Measurements from ENCODE around the gene ZNF646.
A peak's percentile ranks its signal among the peaks of the same experiment; 100 is the strongest.

Gene ZNF646

GRCh38 chr16:31064882-31065461 lies 9.2 kb upstream of the ZNF646 start:
- Histone ChIP-seq H3K27ac (peak overlapping the region; percentile 63), H3K27me3 (no peaks in the 10 kb centered on the region), H3K9me3 (no peaks in the 10 kb centered on the region), H4K20me1 (peaks cover 56% of the 10 kb centered on the region; the same call in 1 of the 2 replicates), H3K36me3 (peaks cover 68% of the 10 kb centered on the region), H3K4me3 (no peak overlapping the region), H3K4me2 (peak overlapping the region; percentile 62), H3K4me1 (peaks cover 25% of the 10 kb centered on the region), H3K9ac (peak overlapping the region; percentile 48)
- TF ChIP-seq Cebpa-rat (IDR thresholded peaks at IDR 0.05): no peak

- H3K4me3 ChIP-seq: no peak overlapping the region
- H3K36me3 ChIP-seq: peaks cover 44% of the 10 kb centered on the region
- H3K4me2 ChIP-seq: no peak overlapping the region
- peaks cover 37% of the 10 kb centered on the region for H3K4me1 ChIP-seq
- H3K9ac ChIP-seq: no peak overlapping the region
- no peaks in the 10 kb centered on the region for H3K9me3 ChIP-seq
- H3K27ac ChIP-seq: no peak overlapping the region
- H3K27me3 ChIP-seq: no peaks in the 10 kb centered on the region
- peaks cover 40% of the 10 kb centered on the region; the same call in 1 of the 2 replicates for H4K20me1 ChIP-seq
- TF ChIP-seq Cebpa-rat (IDR thresholded peaks at IDR 0.05): no peak
These were observed 6.9 kb upstream of the ZNF646 start for GRCh38 chr16:31067342-31067741.

- Histone ChIP-seq H3K4me2 (peak overlapping the region; percentile 98), H3K36me3 (peaks cover 24% of the 10 kb centered on the region), H3K4me1 (peaks cover 29% of the 10 kb centered on the region), H3K27me3 (no peaks in the 10 kb centered on the region), H3K4me3 (peak overlapping the region; percentile 98), H3K9ac (peak overlapping the region; percentile 94), H4K20me1 (peaks cover 33% of the 10 kb centered on the region), H3K27ac (peak overlapping the region; percentile 99), H3K9me3 (no peaks in the 10 kb centered on the region)
- TF ChIP-seq Cebpa-rat (IDR thresholded peaks at IDR 0.05): no peak
These were observed 2.4 kb upstream of the ZNF646 start for GRCh38 chr16:31071861-31072260.

GRCh38 chr16:31072540-31073141 lies 1.6 kb upstream of the ZNF646 start:
- H3K4me2 ChIP-seq: peak overlapping the region; percentile 98
- peaks cover 29% of the 10 kb centered on the region for H3K4me1 ChIP-seq
- H3K27ac ChIP-seq: peak overlapping the region; percentile 99
- H3K9ac ChIP-seq: peak overlapping the region; percentile 94
- TF ChIP-seq Cebpa-rat (IDR thresholded peaks at IDR 0.05): no peak
- no peaks in the 10 kb centered on the region for H3K9me3 ChIP-seq
- H3K27me3 ChIP-seq: no peaks in the 10 kb centered on the region
- H3K4me3 ChIP-seq: peak overlapping the region; percentile 98
- peaks cover 33% of the 10 kb centered on the region for H4K20me1 ChIP-seq
- peaks cover 24% of the 10 kb centered on the region for H3K36me3 ChIP-seq

DNA sequence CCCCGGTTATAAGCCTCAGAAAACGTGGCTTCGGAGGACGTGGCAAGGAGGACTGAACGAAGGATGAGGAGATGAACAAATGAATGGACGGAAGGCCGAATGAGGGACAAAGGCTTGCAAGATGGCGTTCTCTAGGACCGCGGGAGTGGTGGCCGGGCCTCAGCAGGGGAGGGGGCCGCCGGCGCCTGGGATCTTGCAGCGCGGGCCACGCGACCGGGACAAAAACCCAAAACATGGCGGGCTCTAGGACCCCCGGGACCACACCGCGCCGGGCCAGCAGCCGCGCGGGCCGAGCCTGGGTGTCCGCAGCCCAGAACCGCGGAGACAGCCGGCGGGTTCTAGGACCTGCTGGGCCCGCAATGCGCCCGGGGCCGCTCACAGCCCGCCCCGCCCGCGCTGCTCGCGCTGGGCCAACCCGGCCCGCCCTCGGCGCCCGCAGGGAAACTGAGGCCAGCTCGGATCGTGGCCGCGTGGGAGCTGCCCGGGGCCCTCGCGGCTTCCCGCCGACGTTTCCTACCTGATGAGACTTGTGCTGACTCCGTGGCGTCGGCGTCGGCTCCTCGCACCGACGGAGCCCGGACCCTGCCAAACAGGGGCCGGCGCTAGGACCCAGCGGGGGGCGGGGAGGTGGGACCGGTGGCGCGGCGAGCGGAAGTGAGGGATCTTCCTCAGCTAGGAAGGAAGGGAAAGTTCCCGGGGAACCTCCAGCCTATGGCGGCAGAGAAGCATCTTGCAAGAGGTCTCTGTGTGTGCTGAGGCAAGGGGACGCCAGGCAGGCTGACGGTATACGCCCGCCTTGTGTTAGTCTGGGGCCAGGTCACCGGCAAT lies 866 bp upstream of the ZNF646 start:
- H3K27me3 ChIP-seq: no peaks in the 10 kb centered on the region
- peak overlapping the region; percentile 98 for H3K4me2 ChIP-seq
- H4K20me1 ChIP-seq: peaks cover 38% of the 10 kb centered on the region
- peak overlapping the region; percentile 94 for H3K9ac ChIP-seq
- peak overlapping the region; percentile 98 for H3K4me3 ChIP-seq
- TF ChIP-seq Cebpa-rat (IDR thresholded peaks at IDR 0.05): no peak
- peaks cover 29% of the 10 kb centered on the region for H3K4me1 ChIP-seq
- peak overlapping the region; percentile 99 for H3K27ac ChIP-seq
- H3K9me3 ChIP-seq: no peaks in the 10 kb centered on the region
- peaks cover 29% of the 10 kb centered on the region for H3K36me3 ChIP-seq

DNA sequence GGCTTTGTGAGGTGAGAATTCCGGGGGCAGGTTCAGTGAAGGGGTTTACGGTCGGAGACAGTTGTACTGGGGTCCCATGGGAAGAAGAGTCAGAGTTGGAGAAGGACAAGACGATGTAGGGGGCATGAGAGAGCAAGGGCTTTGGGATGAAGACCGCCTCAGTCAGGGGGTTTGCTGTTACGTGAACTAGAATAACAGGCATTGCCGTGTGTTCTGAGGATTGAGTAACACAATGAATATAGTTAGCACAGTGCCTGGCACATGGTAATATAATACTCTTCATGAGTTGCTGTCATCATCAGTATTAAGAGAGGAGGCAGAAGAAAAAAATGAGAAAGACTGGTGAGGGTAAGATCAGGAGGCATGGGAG lies 577 bp downstream of the ZNF646 start:
- Histone ChIP-seq H3K4me1 (peaks cover 29% of the 10 kb centered on the region), H3K9ac (peak overlapping the region; percentile 94), H4K20me1 (peaks cover 52% of the 10 kb centered on the region), H3K4me3 (peak overlapping the region; percentile 98), H3K4me2 (peak overlapping the region; percentile 98), H3K27ac (peak overlapping the region; percentile 99), H3K27me3 (no peaks in the 10 kb centered on the region), H3K9me3 (no peaks in the 10 kb centered on the region), H3K36me3 (peaks cover 43% of the 10 kb centered on the region)
- no peak for TF ChIP-seq Cebpa-rat (IDR thresholded peaks at IDR 0.05)

DNA sequence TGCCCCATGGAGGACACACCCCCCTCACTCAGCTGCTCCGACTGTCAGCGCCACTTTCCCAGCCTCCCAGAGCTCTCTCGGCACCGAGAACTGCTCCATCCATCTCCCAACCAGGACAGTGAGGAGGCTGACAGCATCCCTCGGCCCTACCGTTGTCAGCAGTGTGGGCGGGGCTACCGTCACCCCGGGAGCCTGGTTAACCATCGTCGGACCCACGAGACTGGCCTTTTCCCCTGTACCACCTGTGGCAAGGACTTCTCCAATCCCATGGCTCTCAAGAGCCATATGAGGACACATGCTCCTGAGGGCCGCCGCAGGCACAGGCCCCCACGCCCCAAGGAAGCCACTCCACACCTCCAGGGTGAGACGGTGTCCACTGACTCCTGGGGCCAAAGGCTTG lies 2.1 kb downstream of the ZNF646 start:
- TF ChIP-seq Cebpa-rat (IDR thresholded peaks at IDR 0.05): no peak
- H3K4me3 ChIP-seq: no peak overlapping the region
- H4K20me1 ChIP-seq: peaks cover 67% of the 10 kb centered on the region
- H3K27me3 ChIP-seq: no peaks in the 10 kb centered on the region
- peaks cover 59% of the 10 kb centered on the region for H3K36me3 ChIP-seq
- no peaks in the 10 kb centered on the region for H3K9me3 ChIP-seq
- peaks cover 26% of the 10 kb centered on the region for H3K4me1 ChIP-seq
- no peak overlapping the region; the same call in 1 of the 2 replicates for H3K9ac ChIP-seq
- H3K4me2 ChIP-seq: peak overlapping the region; percentile 98
- no peak overlapping the region for H3K27ac ChIP-seq

DNA sequence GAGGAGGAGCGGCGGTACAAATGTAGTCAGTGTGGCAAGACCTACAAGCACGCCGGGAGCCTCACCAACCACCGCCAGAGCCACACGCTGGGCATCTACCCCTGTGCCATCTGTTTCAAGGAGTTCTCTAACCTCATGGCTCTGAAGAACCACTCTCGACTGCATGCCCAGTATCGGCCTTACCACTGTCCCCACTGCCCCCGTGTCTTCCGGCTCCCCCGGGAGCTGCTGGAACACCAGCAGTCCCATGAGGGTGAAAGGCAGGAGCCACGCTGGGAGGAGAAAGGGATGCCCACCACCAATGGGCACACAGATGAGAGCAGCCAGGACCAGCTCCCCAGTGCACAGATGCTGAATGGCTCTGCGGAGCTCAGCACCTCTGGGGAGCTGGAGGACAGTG lies 2.8 kb downstream of the ZNF646 start:
- Histone ChIP-seq H3K4me2 (no peak overlapping the region), H4K20me1 (peaks cover 74% of the 10 kb centered on the region)
- TF ChIP-seq Cebpa-rat (IDR thresholded peaks at IDR 0.05): no peak

DNA sequence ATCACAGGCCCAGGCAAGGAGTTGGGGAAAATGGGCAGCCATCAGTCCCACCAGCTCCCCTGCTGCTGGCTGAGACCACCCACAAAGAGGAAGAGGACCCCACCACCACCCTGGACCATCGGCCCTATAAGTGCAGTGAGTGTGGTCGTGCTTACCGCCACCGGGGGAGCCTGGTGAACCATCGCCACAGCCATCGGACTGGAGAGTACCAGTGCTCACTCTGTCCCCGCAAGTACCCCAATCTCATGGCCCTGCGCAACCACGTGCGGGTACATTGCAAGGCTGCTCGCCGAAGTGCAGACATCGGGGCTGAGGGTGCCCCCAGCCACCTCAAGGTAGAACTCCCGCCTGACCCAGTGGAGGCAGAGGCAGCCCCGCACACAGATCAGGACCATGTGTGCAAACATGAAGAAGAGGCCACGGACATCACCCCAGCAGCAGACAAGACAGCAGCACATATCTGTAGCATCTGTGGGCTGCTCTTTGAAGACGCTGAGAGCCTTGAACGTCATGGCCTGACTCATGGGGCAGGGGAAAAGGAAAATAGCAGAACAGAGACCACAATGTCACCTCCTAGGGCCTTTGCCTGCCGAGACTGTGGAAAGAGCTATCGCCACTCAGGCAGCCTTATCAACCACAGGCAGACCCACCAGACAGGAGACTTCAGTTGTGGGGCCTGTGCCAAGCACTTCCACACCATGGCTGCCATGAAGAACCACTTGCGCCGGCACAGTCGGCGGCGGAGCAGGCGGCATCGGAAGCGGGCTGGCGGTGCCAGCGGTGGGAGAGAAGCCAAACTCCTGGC lies 3.6 kb downstream of the ZNF646 start:
- Histone ChIP-seq H3K4me2 (no peak overlapping the region), H3K27me3 (no peaks in the 10 kb centered on the region), H3K36me3 (peaks cover 73% of the 10 kb centered on the region), H3K27ac (no peak overlapping the region), H3K4me1 (peaks cover 17% of the 10 kb centered on the region), H3K9me3 (no peaks in the 10 kb centered on the region), H3K4me3 (no peak overlapping the region), H3K9ac (no peak overlapping the region), H4K20me1 (peaks cover 82% of the 10 kb centered on the region)
- no peak for TF ChIP-seq Cebpa-rat (IDR thresholded peaks at IDR 0.05)

More for the DNA sequence above, 2.8 kb downstream of the ZNF646 start:
- H3K27ac ChIP-seq: no peak overlapping the region
- peaks cover 19% of the 10 kb centered on the region for H3K4me1 ChIP-seq
- H3K4me3 ChIP-seq: no peak overlapping the region
- no peaks in the 10 kb centered on the region for H3K27me3 ChIP-seq
- H3K9ac ChIP-seq: no peak overlapping the region
- no peaks in the 10 kb centered on the region for H3K9me3 ChIP-seq
- H3K36me3 ChIP-seq: peaks cover 66% of the 10 kb centered on the region
